ENCODE measurements around the gene TMEM184B.

- TF ChIP-seq CTCF (conservative IDR thresholded peaks at IDR 0.05 in 1 of 2, IDR thresholded peaks at IDR 0.05 in 1 of 2; ENCODE audit: extremely low read depth in 1 of 2, insufficient read depth in 1 of 2, low read depth in 1 of 2, low read length in 2 of 2): no peak
- TF ChIP-seq EZH2 (IDR thresholded peaks at IDR 0.05; ENCODE audit: borderline replicate concordance, low read length): no peak
These were observed 44.4 kb downstream of the TMEM184B start for GRCh38 chr22:38228326-38228872.

Data from mammary epithelial cell (primary cell).